Kidney epithelial cell (primary cell): ENCODE results near the gene PRELID1. TPM values are rescaled to one million over a fixed set of nuclear protein-coding genes. Genes with fewer than 3 reads are reported as not detected.

ENCODE experiments used
- DNase-seq: peaks from one replicate; pipeline ENCODE4 v3.0.0-alpha.2; 2010; ENCODE audit warnings: low read depth
- H3K27me3 ChIP-seq: 2 replicates; pipeline ENCODE4 v1.6.0; 2011; ENCODE audit warnings: low read length; ENCODE audit not compliant: control insufficient read depth, insufficient read depth
- H3K36me3 ChIP-seq: 2 replicates; pipeline ENCODE4 v1.5.1; 2011; ENCODE audit warnings: low read length; ENCODE audit not compliant: control insufficient read depth, insufficient read depth
- H3K4me3 ChIP-seq: 2 replicates; pipeline ENCODE4 v1.5.1; 2011; ENCODE audit warnings: low read depth, mild to moderate bottlenecking, control low read depth, low read length
- total RNA-seq: library from RNA; depleted of rRNA; stranded (reverse); fragments of >200 nt; gene quantifications from 2 replicates; pipeline ENCODE4 v1.2.3, GENCODE V29; 2015
- TF ChIP-seq, protein P1 (sequence below): IDR thresholded peaks from 2 replicates; pipeline ENCODE4 v1.5.1; 2011; ENCODE audit warnings: mild to moderate bottlenecking, moderate library complexity, low read length, control low read depth, inconsistent platforms; ENCODE audit not compliant: insufficient read depth, poor library complexity, severe bottlenecking

Gene PRELID1
- total RNA-seq, 1 donor from 2014 or later = 178 TPM

DNA sequence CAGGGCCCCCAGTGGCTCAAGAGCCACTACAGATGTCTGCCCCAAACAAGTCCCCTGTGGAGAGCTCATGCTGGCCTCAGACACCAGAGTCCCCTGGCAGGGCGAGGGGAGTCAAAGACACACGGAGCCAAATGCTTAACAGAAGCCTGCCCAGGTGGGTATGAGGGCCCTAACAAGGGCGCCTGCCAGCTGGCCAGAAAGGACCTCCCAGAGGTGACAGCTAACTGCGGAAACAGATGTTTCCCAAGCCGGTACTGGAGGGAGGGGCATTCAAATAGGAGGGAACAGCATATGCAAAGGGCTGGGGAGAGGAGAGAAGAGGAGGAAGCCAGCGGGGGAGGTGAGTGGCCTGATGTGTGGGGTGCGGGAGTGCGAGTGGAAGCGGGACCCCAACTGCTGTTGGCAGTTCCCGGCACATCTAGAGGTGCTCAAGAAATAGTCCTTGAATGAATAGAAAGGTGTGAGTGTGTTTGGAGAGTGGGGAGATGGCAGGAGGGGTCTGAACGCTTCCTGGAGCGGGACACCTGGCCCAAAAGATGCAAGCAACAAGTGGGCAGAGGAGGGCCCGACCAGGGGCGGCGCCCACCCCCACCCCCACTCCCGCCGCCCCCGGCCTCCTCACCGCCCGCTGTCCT, 7.3 kb downstream of the PRELID1 start:
- TF ChIP-seq, protein P1, sequence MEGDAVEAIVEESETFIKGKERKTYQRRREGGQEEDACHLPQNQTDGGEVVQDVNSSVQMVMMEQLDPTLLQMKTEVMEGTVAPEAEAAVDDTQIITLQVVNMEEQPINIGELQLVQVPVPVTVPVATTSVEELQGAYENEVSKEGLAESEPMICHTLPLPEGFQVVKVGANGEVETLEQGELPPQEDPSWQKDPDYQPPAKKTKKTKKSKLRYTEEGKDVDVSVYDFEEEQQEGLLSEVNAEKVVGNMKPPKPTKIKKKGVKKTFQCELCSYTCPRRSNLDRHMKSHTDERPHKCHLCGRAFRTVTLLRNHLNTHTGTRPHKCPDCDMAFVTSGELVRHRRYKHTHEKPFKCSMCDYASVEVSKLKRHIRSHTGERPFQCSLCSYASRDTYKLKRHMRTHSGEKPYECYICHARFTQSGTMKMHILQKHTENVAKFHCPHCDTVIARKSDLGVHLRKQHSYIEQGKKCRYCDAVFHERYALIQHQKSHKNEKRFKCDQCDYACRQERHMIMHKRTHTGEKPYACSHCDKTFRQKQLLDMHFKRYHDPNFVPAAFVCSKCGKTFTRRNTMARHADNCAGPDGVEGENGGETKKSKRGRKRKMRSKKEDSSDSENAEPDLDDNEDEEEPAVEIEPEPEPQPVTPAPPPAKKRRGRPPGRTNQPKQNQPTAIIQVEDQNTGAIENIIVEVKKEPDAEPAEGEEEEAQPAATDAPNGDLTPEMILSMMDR = no peak
- Histone ChIP-seq H3K36me3 (no peaks in the 10 kb centered on the region), H3K4me3 (peak overlapping the region; percentile 46), H3K27me3 (no peaks in the 10 kb centered on the region)
- DNase-seq = no peak

DNA sequence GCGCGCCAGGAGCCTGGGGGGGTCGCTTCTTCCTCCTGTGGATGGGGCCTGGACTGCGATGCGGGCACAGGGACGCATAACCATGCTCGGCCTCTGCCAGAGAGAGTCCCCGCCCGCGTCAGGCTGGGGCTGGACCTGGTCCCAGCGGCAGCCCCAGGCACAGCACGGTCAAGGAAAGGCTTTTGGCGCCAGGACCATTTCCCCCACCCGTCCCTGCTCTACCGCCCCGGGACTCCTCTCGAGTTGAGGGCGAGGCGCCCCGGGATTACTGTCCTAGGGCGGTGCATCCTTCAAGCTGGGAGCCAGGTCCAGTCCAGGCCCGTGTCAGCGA, 7.8 kb downstream of the PRELID1 start:
- no peaks in the 10 kb centered on the region for H3K27me3 ChIP-seq
- peak overlapping the region; percentile 46 for H3K4me3 ChIP-seq
- DNase-seq = no peak
- no peaks in the 10 kb centered on the region for H3K36me3 ChIP-seq
- TF ChIP-seq, protein P1 = no peak

DNA sequence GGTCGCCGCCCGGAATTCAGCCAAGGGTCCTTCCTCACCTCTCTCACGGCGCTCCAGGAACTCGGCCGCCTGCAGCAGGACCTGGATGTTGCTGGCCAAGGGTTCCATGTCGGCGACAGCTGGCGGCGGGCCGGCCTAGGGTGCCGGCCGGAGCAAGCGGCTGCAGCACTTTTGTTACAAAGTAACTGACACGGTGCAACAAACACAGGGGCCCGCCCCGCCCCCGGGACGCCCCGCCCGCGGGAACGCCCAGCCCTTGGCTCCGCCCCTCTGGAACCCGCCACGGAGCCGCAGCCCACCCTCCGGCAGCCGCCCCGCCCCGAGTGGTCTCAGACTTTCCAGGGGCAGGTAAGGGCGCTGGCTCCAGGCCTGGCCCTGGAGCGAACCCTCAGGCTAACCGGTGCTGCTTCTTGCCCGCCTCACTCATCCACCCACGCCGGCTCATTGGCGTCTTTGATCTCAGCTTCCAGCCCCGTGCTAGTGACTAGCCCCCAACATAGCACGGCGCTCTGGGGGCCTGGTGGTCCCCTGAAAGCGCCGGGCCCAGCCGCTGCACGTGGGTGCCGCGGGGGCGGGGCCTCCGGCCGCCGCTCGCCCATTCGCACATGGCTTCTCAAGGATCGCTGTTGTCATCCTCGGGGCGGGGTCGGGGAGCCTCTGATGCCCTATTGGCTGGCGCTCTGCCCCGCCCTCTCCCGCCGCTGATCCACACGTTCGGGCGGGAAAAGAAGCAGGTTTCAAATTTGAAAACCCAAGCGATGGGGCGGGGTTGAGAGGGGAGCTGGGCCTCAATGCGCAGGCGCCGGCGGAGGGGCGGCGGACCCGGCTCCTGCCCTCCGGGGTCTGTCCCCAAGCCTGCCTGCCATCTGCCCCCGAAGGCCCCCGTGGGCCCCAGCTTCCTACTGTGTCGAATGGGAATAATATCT, 8.4 kb downstream of the PRELID1 start, which contains the start of gene MXD3:
TSS of gene MXD3 (minus strand) at position 176 of the 926 bp plus-strand sequence. CDS start at position 108, 68 bp downstream.
- TF ChIP-seq, protein P1 = no peak
- Histone ChIP-seq H3K4me3 (peak within 1 kb of the TSS; percentile 46), H3K36me3 (no peaks in the 10 kb centered on the region), H3K27me3 (no peaks in the 10 kb centered on the region)
- peak; percentile 82 for DNase-seq

DNA sequence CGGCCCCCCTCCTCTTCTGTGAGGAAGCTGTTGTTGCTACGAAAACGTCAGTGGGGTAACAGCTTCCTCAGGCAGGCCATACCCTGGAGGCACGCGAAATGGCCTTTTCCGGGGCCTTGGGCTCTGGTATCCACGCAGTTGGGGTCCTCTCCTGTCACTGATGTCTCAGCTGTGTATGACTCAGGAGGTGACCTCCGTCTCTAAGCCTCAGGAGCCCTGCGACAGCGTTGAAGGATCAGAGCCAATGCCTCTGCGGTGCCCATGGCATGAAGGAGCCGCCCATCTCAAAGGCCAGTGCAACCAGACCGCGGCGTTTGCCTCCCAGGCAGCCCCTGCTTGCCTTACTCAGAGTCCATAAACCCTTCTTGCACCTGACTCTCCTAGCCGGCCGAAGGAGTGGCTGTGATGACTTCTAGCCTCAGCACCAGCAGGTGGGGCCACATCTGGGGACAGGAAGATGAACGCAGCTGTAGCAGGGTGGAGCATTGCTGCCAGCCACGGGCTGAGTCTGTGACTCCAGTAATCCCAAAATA, 9.1 kb downstream of the PRELID1 start:
- TF ChIP-seq, protein P1 = peak; percentile 7
- H3K4me3 ChIP-seq = peak overlapping the region; percentile 29
- no peaks in the 10 kb centered on the region for H3K27me3 ChIP-seq
- no peaks in the 10 kb centered on the region for H3K36me3 ChIP-seq
- no peak for DNase-seq

DNA sequence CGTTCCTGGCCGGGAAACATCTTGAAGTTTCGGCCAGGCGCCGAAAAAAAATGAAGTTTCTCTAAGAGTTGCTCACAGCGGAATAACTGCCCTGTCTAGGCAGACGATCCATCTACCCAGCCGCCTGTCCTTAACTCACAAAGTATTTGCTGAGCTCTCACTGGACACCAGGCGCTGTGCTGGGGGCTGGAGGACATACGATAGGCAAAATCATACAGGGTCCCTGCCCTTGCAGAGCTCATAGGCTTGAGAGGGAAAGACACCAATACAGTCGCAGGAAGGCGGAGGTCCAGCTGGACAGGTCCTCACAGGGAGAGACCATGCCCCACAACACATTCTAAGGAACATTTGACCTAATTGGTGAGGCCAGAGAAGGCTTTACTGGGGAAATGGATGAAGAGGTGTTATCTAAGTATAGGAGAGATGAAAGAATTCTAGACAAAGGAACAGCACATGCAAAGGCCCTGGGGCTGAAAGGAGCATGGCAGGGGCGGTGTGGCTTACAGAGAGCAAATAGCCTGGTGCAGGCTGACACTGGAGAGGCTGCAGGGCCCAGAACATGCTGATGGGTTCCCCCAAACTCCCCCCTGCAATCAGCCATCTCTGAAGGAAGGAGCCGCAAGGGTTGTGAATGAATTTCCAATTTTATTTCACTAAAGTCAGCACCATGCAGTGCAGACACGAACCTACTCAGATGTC, 10.1 kb downstream of the PRELID1 start:
- TF ChIP-seq, protein P1 = no peak
- DNase-seq = no peak
- Histone ChIP-seq H3K36me3 (no peaks in the 10 kb centered on the region), H3K4me3 (no peak overlapping the region), H3K27me3 (no peaks in the 10 kb centered on the region)
